Measurements from ENCODE around the gene CCDC183.

- TF ChIP-seq POLR2A (IDR thresholded peaks at IDR 0.05; ENCODE audit: low read depth, low read length) (no peak), POLR2AphosphoS5 (IDR thresholded peaks at IDR 0.05; ENCODE audit: low read depth, low read length) (no peak), TAF1 (IDR thresholded peaks at IDR 0.05; ENCODE audit: borderline replicate concordance, low read depth, low read length) (no peak)
These were observed 50.4 kb downstream of the CCDC183 start for GRCh38 chr9:136846376-136847087.

Measured in GM12892 (cell line).